SU-DHL-6 (cell line): ENCODE data around the gene CCDC85A.

Experiments
- EZH2phosphoT487 ChIP-seq: fragments of 200-600 bp; sonication (generic), shearing (Covaris generic); conservative IDR thresholded peaks from 2 replicates; pipeline ENCODE4 v1.6.1; 2018; ENCODE audit warnings: mild to moderate bottlenecking, antibody characterized with exemption, low read length, moderate library complexity, mixed read lengths
- TF ChIP-seq, protein P1 (sequence below): fragments of 200-600 bp; sonication (generic); IDR thresholded peaks from one replicate; pipeline ENCODE4 v1.5.1; 2017; ENCODE audit warnings: antibody characterized with exemption, mild to moderate bottlenecking, low read length, moderate library complexity; ENCODE audit not compliant: insufficient read depth, poor library complexity, severe bottlenecking

GRCh38 chr2:56316011-56316410, 132.2 kb downstream of the CCDC85A start:
- TF ChIP-seq, protein P1, sequence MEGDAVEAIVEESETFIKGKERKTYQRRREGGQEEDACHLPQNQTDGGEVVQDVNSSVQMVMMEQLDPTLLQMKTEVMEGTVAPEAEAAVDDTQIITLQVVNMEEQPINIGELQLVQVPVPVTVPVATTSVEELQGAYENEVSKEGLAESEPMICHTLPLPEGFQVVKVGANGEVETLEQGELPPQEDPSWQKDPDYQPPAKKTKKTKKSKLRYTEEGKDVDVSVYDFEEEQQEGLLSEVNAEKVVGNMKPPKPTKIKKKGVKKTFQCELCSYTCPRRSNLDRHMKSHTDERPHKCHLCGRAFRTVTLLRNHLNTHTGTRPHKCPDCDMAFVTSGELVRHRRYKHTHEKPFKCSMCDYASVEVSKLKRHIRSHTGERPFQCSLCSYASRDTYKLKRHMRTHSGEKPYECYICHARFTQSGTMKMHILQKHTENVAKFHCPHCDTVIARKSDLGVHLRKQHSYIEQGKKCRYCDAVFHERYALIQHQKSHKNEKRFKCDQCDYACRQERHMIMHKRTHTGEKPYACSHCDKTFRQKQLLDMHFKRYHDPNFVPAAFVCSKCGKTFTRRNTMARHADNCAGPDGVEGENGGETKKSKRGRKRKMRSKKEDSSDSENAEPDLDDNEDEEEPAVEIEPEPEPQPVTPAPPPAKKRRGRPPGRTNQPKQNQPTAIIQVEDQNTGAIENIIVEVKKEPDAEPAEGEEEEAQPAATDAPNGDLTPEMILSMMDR = no peak
- no peak for TF ChIP-seq EZH2phosphoT487
